ENCODE measurements around the gene ZCCHC4.

The ZCCHC4 gene

DNA sequence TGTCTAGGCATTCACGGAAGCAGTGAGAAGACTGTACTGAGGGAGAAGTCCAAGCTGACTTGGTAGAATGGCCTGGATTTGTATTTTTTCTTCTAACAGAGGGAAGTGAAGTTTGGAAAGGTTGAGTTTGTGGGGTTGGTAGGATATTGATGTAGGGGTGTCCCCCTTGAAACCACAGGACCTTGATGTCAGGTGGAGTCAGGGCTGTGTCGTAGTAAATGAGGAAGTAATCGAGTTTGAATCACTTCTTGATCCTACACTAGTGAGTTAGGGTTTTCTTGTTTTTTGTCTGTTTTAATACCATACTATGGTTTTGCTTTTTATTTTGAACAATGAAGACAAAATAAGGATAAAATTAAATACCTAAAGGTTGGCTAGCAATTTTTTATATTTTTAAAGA lies 34.3 kb downstream of the ZCCHC4 start:
- TF ChIP-seq TOX (CRISPR knock-in tag; IDR thresholded peaks at IDR 0.05; ENCODE audit: borderline replicate concordance) (no peak), SNAI2 (CRISPR knock-in tag; IDR thresholded peaks at IDR 0.05) (no peak), ZNF70 (CRISPR knock-in tag; IDR thresholded peaks at IDR 0.05) (no peak), GLIS3 (CRISPR knock-in tag; IDR thresholded peaks at IDR 0.05) (no peak), ZNF8 (CRISPR knock-in tag; IDR thresholded peaks at IDR 0.05) (no peak), CSRNP3 (CRISPR knock-in tag; IDR thresholded peaks at IDR 0.05) (no peak), CSDC2 (CRISPR knock-in tag; IDR thresholded peaks at IDR 0.05) (no peak), OSR1 (CRISPR knock-in tag; IDR thresholded peaks at IDR 0.05) (no peak), TSHZ2 (CRISPR knock-in tag; IDR thresholded peaks at IDR 0.05) (no peak), PATZ1 (CRISPR knock-in tag; IDR thresholded peaks at IDR 0.05; ENCODE audit: borderline replicate concordance) (no peak), PPARA (CRISPR knock-in tag; IDR thresholded peaks at IDR 0.05; ENCODE audit: borderline replicate concordance) (no peak), ZFP3 (CRISPR knock-in tag; IDR thresholded peaks at IDR 0.05) (no peak), ISL1 (CRISPR knock-in tag; IDR thresholded peaks at IDR 0.05) (no peak), RARB (CRISPR knock-in tag; IDR thresholded peaks at IDR 0.05) (no peak), ESRRG (CRISPR knock-in tag; IDR thresholded peaks at IDR 0.05) (no peak), ARNTL (CRISPR knock-in tag; IDR thresholded peaks at IDR 0.05; ENCODE audit: borderline replicate concordance, low read depth) (no peak)
- TF ChIP-seq, protein P1, sequence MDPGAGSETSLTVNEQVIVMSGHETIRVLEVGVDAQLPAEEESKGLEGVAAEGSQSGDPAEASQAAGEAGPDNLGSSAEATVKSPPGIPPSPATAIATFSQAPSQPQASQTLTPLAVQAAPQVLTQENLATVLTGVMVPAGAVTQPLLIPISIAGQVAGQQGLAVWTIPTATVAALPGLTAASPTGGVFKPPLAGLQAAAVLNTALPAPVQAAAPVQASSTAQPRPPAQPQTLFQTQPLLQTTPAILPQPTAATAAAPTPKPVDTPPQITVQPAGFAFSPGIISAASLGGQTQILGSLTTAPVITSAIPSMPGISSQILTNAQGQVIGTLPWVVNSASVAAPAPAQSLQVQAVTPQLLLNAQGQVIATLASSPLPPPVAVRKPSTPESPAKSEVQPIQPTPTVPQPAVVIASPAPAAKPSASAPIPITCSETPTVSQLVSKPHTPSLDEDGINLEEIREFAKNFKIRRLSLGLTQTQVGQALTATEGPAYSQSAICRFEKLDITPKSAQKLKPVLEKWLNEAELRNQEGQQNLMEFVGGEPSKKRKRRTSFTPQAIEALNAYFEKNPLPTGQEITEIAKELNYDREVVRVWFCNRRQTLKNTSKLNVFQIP (CRISPR knock-in tag; IDR thresholded peaks at IDR 0.05; ENCODE audit: borderline replicate concordance, low read depth) = no peak
- ATAC-seq = no peak

- TF ChIP-seq TCF4 (CRISPR knock-in tag; IDR thresholded peaks at IDR 0.05; ENCODE audit: borderline replicate concordance) (no peak), SNAI2 (CRISPR knock-in tag; IDR thresholded peaks at IDR 0.05) (no peak), CREB5 (CRISPR knock-in tag; IDR thresholded peaks at IDR 0.05; ENCODE audit: low read depth) (no peak), CSDC2 (CRISPR knock-in tag; IDR thresholded peaks at IDR 0.05) (no peak), ESRRG (CRISPR knock-in tag; IDR thresholded peaks at IDR 0.05) (no peak), ZFP3 (CRISPR knock-in tag; IDR thresholded peaks at IDR 0.05) (no peak), ZNF70 (CRISPR knock-in tag; IDR thresholded peaks at IDR 0.05) (no peak), PPARA (CRISPR knock-in tag; IDR thresholded peaks at IDR 0.05; ENCODE audit: borderline replicate concordance) (no peak), ZC3H10 (CRISPR knock-in tag; IDR thresholded peaks at IDR 0.05) (no peak), BACH2 (CRISPR knock-in tag; IDR thresholded peaks at IDR 0.05; ENCODE audit: borderline replicate concordance) (no peak), ISL1 (CRISPR knock-in tag; IDR thresholded peaks at IDR 0.05) (no peak), ZFP30 (CRISPR knock-in tag; IDR thresholded peaks at IDR 0.05) (no peak), ARNTL (CRISPR knock-in tag; IDR thresholded peaks at IDR 0.05; ENCODE audit: borderline replicate concordance, low read depth) (no peak), TSHZ2 (CRISPR knock-in tag; IDR thresholded peaks at IDR 0.05) (no peak), PATZ1 (CRISPR knock-in tag; IDR thresholded peaks at IDR 0.05; ENCODE audit: borderline replicate concordance) (no peak), CSRNP3 (CRISPR knock-in tag; IDR thresholded peaks at IDR 0.05) (no peak), GLIS3 (CRISPR knock-in tag; IDR thresholded peaks at IDR 0.05) (no peak)
- no peak for ATAC-seq
These were observed 34.9 kb downstream of the ZCCHC4 start for GRCh38 chr4:25347473-25347872.

All from SK-N-SH treated with all-trans-retinoic acid at 6 μM for 48 hours (cell line).